GM12878 (cell line): ENCODE data around the gene RERE. TPM values are rescaled to one million over a fixed set of nuclear protein-coding genes. Genes with fewer than 3 reads are reported as not detected.

Source experiments
- ATAC-seq: fragments of 200-7000 bp; cut with Tn5 transposase; 3 replicates; pipeline ENCODE4 v1.9.1; 2020; ENCODE audit warnings: mild to moderate bottlenecking, moderate library complexity
- BruUV-seq: library from RNA; stranded (reverse); fragments of 400-500 nt; replicated peaks from 2 replicates; lab custom pipeline; 2021; lab: Mats Ljungman, UMichigan
- CTCF ChIA-PET: fragments of 300-600 bp; sonication (Branson Sonifier 250); formaldehyde crosslinking; extraction: SDS; loops from one replicate; lab custom pipeline; 2021; ENCODE audit warnings: inconsistent platforms; lab: Yijun Ruan, JAX
- POLR2A ChIA-PET: fragments of 350-600 bp; formaldehyde crosslinking; extraction: SDS; loops from one replicate; lab custom pipeline; 2021; ENCODE audit warnings: inconsistent platforms; lab: Charles Lee
- RAD21 ChIA-PET: fragments of 300-600 bp; sonication (Branson Sonifier 250); formaldehyde crosslinking; loops from one replicate; lab custom pipeline; 2023; ENCODE audit warnings: antibody characterized with exemption; ENCODE audit not compliant: unreplicated experiment; lab: Charles Lee
- SMC1A ChIA-PET: fragments of 300-600 bp; sonication (Branson Sonifier 250); formaldehyde crosslinking; loops from one replicate; lab custom pipeline; 2023; ENCODE audit not compliant: unreplicated experiment, uncharacterized antibody; lab: Charles Lee
- DNase-seq: peaks from one replicate; pipeline ENCODE4 v3.0.0-alpha.2; 2011; ENCODE audit warnings: low read depth, low spot score
- FAIRE-seq: peaks from 3 replicates; lab custom pipeline; 2011; peaks lifted over from hg19 to GRCh38; lab: Jason Lieb, UNC
- H2AFZ ChIP-seq: 2 replicates; pipeline ENCODE4 v1.6.0; 2011; ENCODE audit warnings: low read depth, low read length, control low read depth; ENCODE audit not compliant: control insufficient read depth
- H3K27ac ChIP-seq: 2 replicates; pipeline ENCODE4 v1.5.1; 2011; ENCODE audit warnings: control low read depth; ENCODE audit not compliant: control insufficient read depth, insufficient read depth
- H3K27me3 ChIP-seq, 2 experiments: replicated peaks in 1 of 2; 2 replicates each; pipeline versions ENCODE4 v1.6.0 to v1.6.1; 2011; ENCODE audit warnings: low read length in 1 of 2; ENCODE audit not compliant: control insufficient read depth in 2 of 2, insufficient read depth in 2 of 2
- H3K36me3 ChIP-seq, 2 experiments: 2 replicates each; pipeline ENCODE4 v1.5.1; 2011; ENCODE audit warnings: low read length in 1 of 2; ENCODE audit not compliant: control insufficient read depth in 2 of 2, insufficient read depth in 2 of 2
- H3K4me1 ChIP-seq: 2 replicates; pipeline ENCODE4 v1.6.1; 2011; ENCODE audit warnings: mild to moderate bottlenecking, low read length, moderate library complexity, mixed read lengths; ENCODE audit not compliant: control insufficient read depth, insufficient read depth
- H3K4me2 ChIP-seq: 2 replicates; pipeline ENCODE4 v1.6.0; 2011; ENCODE audit warnings: control low read depth; ENCODE audit not compliant: control insufficient read depth, insufficient read depth
- H3K4me3 ChIP-seq: fragments of 200-600 bp; sonication (generic); 2 replicates; pipeline ENCODE4 v1.5.1; 2016
- H3K79me2 ChIP-seq: 2 replicates; pipeline ENCODE4 v1.6.0; 2011; ENCODE audit warnings: low read length; ENCODE audit not compliant: control insufficient read depth, insufficient read depth
- H3K9ac ChIP-seq: 2 replicates; pipeline ENCODE4 v1.8.0; 2011; ENCODE audit warnings: low read length, control low read depth, mixed read lengths; ENCODE audit not compliant: control insufficient read depth, insufficient read depth
- H3K9me3 ChIP-seq: replicated peaks from 3 replicates; pipeline ENCODE4 v1.5.1; 2011; ENCODE audit warnings: mild to moderate bottlenecking, low read length; ENCODE audit not compliant: control insufficient read depth, insufficient read depth
- H4K20me1 ChIP-seq: 2 replicates; pipeline ENCODE4 v1.6.0; 2011; ENCODE audit not compliant: control insufficient read depth, insufficient read depth
- CBX5 ChIP-seq: sonication (generic); IDR thresholded peaks from 2 replicates; pipeline ENCODE4 v1.6.1; 2016; ENCODE audit warnings: low read depth, moderate library complexity, mild to moderate bottlenecking, inconsistent platforms
- FOXM1 ChIP-seq: IDR thresholded peaks from 2 replicates; pipeline ENCODE4 v1.6.1; 2012; ENCODE audit warnings: low read depth, mild to moderate bottlenecking, inconsistent platforms, low read length, moderate library complexity
- KAT2A ChIP-seq: conservative IDR thresholded peaks from 2 replicates; pipeline ENCODE4 v1.6.1; 2011; ENCODE audit warnings: low read depth, low read length; ENCODE audit not compliant: control insufficient read depth
- RAD21 ChIP-seq: IDR thresholded peaks from 2 replicates; pipeline ENCODE4 v1.6.1; 2011; ENCODE audit warnings: mild to moderate bottlenecking, low read depth, low read length, moderate library complexity; ENCODE audit not compliant: insufficient read depth
- RB1 ChIP-seq: fragments of 450-650 bp; formaldehyde crosslinking; IDR thresholded peaks from 2 replicates; pipeline ENCODE4 v1.6.1; 2017; ENCODE audit warnings: mild to moderate bottlenecking, borderline replicate concordance
- RUNX3 ChIP-seq: IDR thresholded peaks from 2 replicates; pipeline ENCODE4 v1.6.1; 2012; ENCODE audit warnings: low read length, inconsistent platforms
- SIN3A ChIP-seq: IDR thresholded peaks from 2 replicates; pipeline ENCODE4 v1.6.1; 2012; ENCODE audit warnings: low read depth, low read length, improper control_type of control experiment
- SMC3 ChIP-seq: IDR thresholded peaks from 2 replicates; pipeline ENCODE4 v1.6.1; 2011; ENCODE audit warnings: low read length, improper control_type of control experiment, borderline replicate concordance
- ZNF207 ChIP-seq: fragments of 450-650 bp; IDR thresholded peaks from 2 replicates; pipeline ENCODE4 v1.6.1; 2014; ENCODE audit warnings: antibody characterized with exemption, mild to moderate bottlenecking, borderline replicate concordance
- WGBS: methylation state at CpG from one replicate; pipeline ENCODE4 v1.1.6; 2016; ENCODE audit warnings: low lambda C conversion rate; ENCODE audit not compliant: insufficient replicate concordance, insufficient coverage; ENCODE audit errors: missing lambda C conversion rate; 5-methylcytosine and 5-hydroxymethylcytosine counted together
- in situ Hi-C: fragments of 300-500 bp; cut with MboI; formaldehyde crosslinking; loops from 9 replicates; pipeline ENCODE4 v1.14.3; 2018; ENCODE audit warnings: mixed read lengths
- intact Hi-C: fragments of 100-400 bp; cut with micrococcal nuclease; formaldehyde crosslinking; loops from one replicate; pipeline ENCODE4 v1.14.2; 2022; ENCODE audit not compliant: unreplicated experiment
- polyA plus RNA-seq, 11 experiments: library from polyadenylated mRNA; depleted of rRNA in 4 of 11; unstranded in 6 of 11; stranded (reverse) in 5 of 11; fragments of >200 nt; fragmentation: Nextera tagmentation in 4 of 11; fragmentation: Illumina TruSeq in 1 of 11; extraction: Ambion mirVana in 4 of 11; extraction: Trizol in 1 of 11; gene quantifications; 1 replicate in 1 of 11; 2 replicates in 10 of 11; pipeline versions ENCODE4 v1.2.1 to v1.2.3, GENCODE V29; 2011 to 2016; ENCODE audit warnings: inconsistent platforms in 2 of 11, missing spikeins in 2 of 11, low read depth in 1 of 11
- total RNA-seq, 4 experiments: library from RNA; depleted of rRNA in 3 of 4; stranded (reverse); fragments of >200 nt in 3 of 4; fragmentation: Illumina TruSeq in 1 of 4; extraction: Trizol in 1 of 4; gene quantifications; 2 replicates each; pipeline versions ENCODE4 v1.2.1 to v1.2.3, GENCODE V29; 2013 to 2021
- TF ChIP-seq, protein P1 (sequence below): fragments of 450-650 bp; formaldehyde crosslinking; IDR thresholded peaks from 2 replicates; pipeline ENCODE4 v1.4.0; 2020; ENCODE audit warnings: mild to moderate bottlenecking, moderate library complexity
- TF ChIP-seq, protein P2 (sequence below), 3 experiments: IDR thresholded peaks in 2 of 3; conservative IDR thresholded peaks in 1 of 3; 2 replicates each; pipeline ENCODE4 v1.5.1; 2011; ENCODE audit warnings: low read depth in 3 of 3, low read length in 3 of 3, mild to moderate bottlenecking in 3 of 3, control low read depth in 2 of 3, moderate library complexity in 2 of 3, inconsistent platforms in 1 of 3, mixed read lengths in 1 of 3; ENCODE audit not compliant: control insufficient read depth in 2 of 3, insufficient read depth in 1 of 3; ENCODE audit errors: extremely low read depth in 1 of 3
- TF ChIP-seq, protein P3 (sequence below): IDR thresholded peaks from 2 replicates; pipeline ENCODE4 v1.6.1; 2011; ENCODE audit warnings: borderline replicate concordance, low read depth, mild to moderate bottlenecking, moderate library complexity, mixed read lengths, low read length; ENCODE audit not compliant: insufficient read depth; ENCODE audit errors: extremely low read length

Gene RERE
- total and polyA plus RNA-seq, 10 of the 15 experiments (the other 5 are each of a cell fraction or from before 2014, with no cell fraction given): 5.2 to 60.5 (median 20.2) TPM

DNA sequence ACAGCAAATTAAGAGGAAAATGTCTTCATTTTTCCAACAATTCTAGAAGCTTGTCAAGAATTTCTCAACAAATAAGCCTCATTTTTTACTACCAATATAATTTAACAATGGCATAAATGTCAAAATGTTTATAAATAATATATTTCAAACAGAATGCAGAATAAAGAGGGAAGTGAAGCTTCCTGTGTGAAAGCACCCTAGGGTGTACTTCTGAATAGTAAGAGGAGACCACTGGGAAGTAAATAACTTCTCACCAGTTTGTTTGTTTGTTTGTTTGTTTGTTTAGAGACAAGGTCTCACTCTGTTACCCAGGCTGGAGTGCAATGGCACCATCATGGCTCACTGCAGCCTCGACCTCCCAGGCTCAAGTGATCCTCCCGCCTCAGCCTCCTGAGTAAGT lies 255.2 kb downstream of the RERE start (continued):
- TF ChIP-seq, protein P1, sequence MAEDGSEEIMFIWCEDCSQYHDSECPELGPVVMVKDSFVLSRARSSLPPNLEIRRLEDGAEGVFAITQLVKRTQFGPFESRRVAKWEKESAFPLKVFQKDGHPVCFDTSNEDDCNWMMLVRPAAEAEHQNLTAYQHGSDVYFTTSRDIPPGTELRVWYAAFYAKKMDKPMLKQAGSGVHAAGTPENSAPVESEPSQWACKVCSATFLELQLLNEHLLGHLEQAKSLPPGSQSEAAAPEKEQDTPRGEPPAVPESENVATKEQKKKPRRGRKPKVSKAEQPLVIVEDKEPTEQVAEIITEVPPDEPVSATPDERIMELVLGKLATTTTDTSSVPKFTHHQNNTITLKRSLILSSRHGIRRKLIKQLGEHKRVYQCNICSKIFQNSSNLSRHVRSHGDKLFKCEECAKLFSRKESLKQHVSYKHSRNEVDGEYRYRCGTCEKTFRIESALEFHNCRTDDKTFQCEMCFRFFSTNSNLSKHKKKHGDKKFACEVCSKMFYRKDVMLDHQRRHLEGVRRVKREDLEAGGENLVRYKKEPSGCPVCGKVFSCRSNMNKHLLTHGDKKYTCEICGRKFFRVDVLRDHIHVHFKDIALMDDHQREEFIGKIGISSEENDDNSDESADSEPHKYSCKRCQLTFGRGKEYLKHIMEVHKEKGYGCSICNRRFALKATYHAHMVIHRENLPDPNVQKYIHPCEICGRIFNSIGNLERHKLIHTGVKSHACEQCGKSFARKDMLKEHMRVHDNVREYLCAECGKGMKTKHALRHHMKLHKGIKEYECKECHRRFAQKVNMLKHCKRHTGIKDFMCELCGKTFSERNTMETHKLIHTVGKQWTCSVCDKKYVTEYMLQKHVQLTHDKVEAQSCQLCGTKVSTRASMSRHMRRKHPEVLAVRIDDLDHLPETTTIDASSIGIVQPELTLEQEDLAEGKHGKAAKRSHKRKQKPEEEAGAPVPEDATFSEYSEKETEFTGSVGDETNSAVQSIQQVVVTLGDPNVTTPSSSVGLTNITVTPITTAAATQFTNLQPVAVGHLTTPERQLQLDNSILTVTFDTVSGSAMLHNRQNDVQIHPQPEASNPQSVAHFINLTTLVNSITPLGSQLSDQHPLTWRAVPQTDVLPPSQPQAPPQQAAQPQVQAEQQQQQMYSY (CRISPR knock-in tag): no peak

DNA sequence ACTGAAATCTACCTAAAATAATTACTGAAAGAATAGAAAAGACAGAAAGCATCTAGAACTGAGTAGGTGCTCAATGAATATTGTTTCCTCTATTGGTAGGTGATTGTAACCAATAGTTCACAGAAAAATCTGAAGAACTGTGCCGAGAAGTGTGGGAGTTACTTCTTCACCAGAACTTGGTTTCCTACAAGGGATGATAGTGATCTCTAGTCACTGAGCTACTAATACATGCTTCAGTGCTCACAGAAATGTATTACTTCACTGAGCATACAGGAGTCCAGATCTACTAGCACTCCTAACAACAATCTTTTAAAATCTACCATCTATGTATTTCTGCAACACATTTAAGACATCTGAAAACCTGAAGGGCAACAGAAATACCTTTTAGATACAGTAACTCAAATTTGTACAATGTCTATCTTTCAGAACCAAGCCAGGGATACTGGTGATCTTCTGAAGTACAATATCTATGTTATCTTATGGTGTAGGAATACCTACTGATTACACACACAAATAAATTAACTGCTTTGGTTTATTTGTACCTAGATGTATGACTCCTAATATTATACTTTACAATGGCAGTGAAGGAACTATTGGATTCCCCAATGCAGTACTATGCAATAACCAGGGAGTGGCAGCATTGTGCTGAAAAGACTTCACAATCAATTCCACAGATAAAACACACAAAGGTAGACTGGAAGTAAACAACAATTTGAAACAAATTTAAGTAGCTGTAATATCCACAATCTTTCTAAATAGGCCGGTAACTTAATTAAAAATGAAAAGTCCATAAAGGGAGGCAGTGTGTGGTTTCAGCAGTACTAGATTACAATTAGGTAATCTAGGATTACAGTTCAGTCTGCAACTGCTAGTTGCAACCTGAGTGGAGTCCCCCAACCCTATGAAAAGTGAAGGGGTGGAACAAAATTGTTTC lies 256.6 kb downstream of the RERE start:
- DNase-seq (no peak), FAIRE-seq (no peak), ATAC-seq (peak; percentile 78)
- H3K9me3 ChIP-seq: no peaks in the 10 kb centered on the region
- peaks cover 15% of the 10 kb centered on the region for H3K4me1 ChIP-seq
- BruUV-seq: no TSS peak
- H4K20me1 ChIP-seq: no peaks in the 10 kb centered on the region
- no peak overlapping the region for H3K4me3 ChIP-seq
- CTCF ChIA-PET: interaction anchor here (0.6 to 13.0 kb wide), 56 partner anchors 9 to 1128 kb away, joined by 3 to 211 read pairs (median 6); no protein-coding TSS in a partner anchor
- H3K27me3 ChIP-seq: no peaks in the 10 kb centered on the region
- RAD21 ChIA-PET: interaction anchor here (0.6 to 8.5 kb wide), 41 partner anchors 9 to 288 kb away, joined by 3 to 174 read pairs (median 5); no protein-coding TSS in a partner anchor
- H3K36me3 ChIP-seq: no peaks in the 10 kb centered on the region
- no peak overlapping the region; the same call in 1 of the 2 replicates for H3K4me2 ChIP-seq
- peaks cover 2% of the 10 kb centered on the region; the same call in 1 of the 2 replicates for H3K79me2 ChIP-seq
- no peak overlapping the region for H3K9ac ChIP-seq
- intact Hi-C loops: loop anchor here (1.0 kb wide), 3 partner anchors 110 to 288 kb away; no protein-coding TSS in a partner anchor
- H3K27ac ChIP-seq: no peak overlapping the region; the same call in 1 of the 2 replicates
- SMC1A ChIA-PET: interaction anchor here (0.6 to 8.5 kb wide), 51 partner anchors 9 to 298 kb away, joined by 3 to 258 read pairs (median 6); no protein-coding TSS in a partner anchor
- POLR2A ChIA-PET: interaction anchor here (0.6 to 1.5 kb wide), 6 partner anchors 27 to 159 kb away, joined by 3 to 4 read pairs (median 3); no protein-coding TSS in a partner anchor
- H2AFZ ChIP-seq: no peak overlapping the region
- 2% methylated on average over 2 of the region's 2 CpGs for WGBS
- in situ Hi-C loops: loop anchor here (5.0 kb wide), 3 partner anchors 111 to 281 kb away; no protein-coding TSS in a partner anchor
- TF ChIP-seq, protein P2, sequence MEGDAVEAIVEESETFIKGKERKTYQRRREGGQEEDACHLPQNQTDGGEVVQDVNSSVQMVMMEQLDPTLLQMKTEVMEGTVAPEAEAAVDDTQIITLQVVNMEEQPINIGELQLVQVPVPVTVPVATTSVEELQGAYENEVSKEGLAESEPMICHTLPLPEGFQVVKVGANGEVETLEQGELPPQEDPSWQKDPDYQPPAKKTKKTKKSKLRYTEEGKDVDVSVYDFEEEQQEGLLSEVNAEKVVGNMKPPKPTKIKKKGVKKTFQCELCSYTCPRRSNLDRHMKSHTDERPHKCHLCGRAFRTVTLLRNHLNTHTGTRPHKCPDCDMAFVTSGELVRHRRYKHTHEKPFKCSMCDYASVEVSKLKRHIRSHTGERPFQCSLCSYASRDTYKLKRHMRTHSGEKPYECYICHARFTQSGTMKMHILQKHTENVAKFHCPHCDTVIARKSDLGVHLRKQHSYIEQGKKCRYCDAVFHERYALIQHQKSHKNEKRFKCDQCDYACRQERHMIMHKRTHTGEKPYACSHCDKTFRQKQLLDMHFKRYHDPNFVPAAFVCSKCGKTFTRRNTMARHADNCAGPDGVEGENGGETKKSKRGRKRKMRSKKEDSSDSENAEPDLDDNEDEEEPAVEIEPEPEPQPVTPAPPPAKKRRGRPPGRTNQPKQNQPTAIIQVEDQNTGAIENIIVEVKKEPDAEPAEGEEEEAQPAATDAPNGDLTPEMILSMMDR (IDR thresholded peaks at IDR 0.05 in 2 of 3, conservative IDR thresholded peaks at IDR 0.05 in 1 of 3; ENCODE audit: control insufficient read depth in 2 of 3, extremely low read depth in 1 of 3, insufficient read depth in 1 of 3, low read depth in 3 of 3, low read length in 3 of 3): peak; percentile 83 to 88 (median 87)
- TF ChIP-seq SIN3A: no peak
- TF ChIP-seq CBX5: 0 out of 2 replicates have a peak, but pooled peaks have one; percentile 32
- TF ChIP-seq RAD21: peak; percentile 96
- 0 out of 2 replicates have a peak, but pooled peaks have one; percentile 30 for TF ChIP-seq ZNF207
- peak; percentile 27; the same call in 1 of the 2 replicates for TF ChIP-seq RUNX3
- TF ChIP-seq RB1: peak; percentile 52; the same call in 1 of the 2 replicates
- peak; percentile 97 for TF ChIP-seq SMC3
- TF ChIP-seq, protein P3, sequence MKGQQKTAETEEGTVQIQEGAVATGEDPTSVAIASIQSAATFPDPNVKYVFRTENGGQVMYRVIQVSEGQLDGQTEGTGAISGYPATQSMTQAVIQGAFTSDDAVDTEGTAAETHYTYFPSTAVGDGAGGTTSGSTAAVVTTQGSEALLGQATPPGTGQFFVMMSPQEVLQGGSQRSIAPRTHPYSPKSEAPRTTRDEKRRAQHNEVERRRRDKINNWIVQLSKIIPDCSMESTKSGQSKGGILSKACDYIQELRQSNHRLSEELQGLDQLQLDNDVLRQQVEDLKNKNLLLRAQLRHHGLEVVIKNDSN: no peak
- TF ChIP-seq KAT2A: no peak
- TF ChIP-seq FOXM1: peak; percentile 63; the same call in 1 of the 2 replicates
